GM12872 (cell line): ENCODE results near the gene DNAJC10.

Experiments
- CTCF ChIP-seq: IDR thresholded peaks from 3 replicates; pipeline ENCODE4 v1.5.1; 2011; ENCODE audit warnings: low read depth, mild to moderate bottlenecking, low read length, moderate library complexity; ENCODE audit not compliant: insufficient read depth

Gene DNAJC10

DNA sequence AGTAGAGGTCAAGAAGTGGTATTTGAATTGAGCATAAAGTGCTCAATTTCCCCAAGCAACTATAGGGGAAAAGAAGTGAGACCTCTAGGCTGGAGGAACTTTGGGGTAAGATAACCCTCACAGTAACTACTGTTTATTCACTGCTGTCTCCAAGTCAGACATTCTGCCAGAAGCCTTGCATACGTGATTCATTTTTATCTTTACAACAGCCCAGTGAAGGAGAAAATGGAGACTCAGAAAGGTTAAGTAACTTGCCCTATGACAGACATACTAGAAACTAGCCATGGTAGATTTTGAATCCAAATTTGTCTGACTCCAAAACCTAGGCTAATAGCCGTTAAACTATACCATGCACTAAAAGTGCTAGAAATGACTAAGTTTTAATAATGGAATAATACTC is 28.4 kb downstream of the DNAJC10 start:
- no peak for TF ChIP-seq CTCF

DNA sequence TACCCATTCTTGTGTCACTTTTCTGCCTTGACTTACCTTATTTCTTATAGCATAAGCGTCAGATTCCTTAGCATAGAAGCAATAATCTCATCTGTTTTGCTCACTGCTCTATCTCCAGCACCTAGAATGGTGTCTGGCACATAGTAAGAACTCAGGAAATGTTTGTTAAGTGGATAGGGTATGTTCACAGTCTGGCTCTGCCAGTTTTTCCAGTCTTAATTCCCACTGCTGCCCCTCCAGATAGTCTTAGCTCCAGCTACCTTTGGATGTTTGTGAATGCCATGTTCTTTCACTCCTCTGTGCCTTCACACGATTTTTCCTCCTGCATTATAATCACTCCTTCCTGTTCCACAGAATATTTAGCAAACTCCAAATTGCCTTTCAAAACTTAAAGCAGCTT is 29.0 kb downstream of the DNAJC10 start:
- TF ChIP-seq CTCF = no peak

- no peak for TF ChIP-seq CTCF
Measured at GRCh38 chr2:182754231-182754630, 38.2 kb downstream of the DNAJC10 start.

DNA sequence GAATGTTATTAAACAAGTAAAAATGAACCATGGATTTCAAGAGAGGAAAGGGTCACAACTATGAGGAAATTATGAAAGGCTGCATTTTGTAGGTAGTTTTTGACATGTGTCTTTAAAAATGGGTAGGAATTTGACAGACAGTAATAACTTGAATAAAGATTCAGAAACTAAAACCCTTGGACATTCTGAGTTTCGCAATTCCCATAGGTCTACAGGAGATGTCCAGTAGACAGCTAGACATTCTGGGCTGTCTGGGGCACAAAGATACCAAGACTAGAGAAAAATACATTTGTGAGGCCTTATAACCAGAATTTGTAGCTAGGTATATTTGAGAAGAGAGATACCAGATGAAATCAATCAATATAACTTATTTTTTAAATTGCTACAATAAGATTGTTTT is 42.3 kb downstream of the DNAJC10 start:
- TF ChIP-seq CTCF = no peak

DNA sequence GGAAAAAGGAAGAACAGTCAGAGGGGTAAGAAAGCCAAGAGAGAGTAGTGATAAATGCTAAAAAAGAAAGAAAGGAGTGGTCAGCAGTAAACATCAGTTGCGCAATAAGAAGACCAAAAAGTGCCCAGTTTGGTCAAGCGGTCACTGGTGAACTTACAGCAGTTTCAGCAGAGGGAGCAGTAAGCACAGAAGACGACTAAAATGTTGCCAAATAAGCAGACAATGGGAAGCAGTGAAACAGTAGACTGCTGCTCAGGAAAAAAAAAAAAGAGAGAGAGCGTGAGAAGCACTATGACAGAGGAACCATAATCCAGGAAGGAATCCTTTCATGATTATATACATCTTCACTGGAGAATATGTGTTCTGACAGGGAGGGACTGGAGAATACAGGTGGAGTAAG is 45.8 kb downstream of the DNAJC10 start:
- TF ChIP-seq CTCF = no peak

DNA sequence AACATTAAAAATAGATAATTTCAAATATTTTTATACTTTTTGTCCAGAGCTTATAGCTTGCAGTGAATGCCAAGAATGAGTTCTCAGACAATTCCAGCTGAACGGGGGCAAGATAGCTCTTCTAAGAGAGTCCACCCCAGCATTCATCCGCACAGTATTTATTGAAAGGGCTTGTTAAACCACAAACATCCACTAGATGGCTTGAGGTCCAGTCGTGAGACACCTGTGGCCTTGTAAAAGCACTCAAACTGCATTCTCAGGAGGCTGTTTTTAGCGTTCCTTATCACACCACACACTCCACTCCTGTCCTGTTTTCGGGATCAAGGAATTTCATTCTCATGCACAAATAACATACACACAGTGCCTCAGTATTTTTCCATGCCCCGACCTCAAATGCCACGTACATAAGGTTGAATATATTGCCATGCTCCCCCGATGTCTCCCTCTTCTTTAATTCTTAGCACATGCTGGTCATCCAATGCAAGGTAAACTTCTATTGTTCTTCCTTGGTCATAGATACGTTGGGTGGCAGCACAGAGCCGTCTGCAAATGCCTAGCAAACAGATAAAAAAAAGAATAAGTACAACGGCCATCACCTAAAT is 47.4 kb downstream of the DNAJC10 start:
- TF ChIP-seq CTCF = peak; percentile 70

- TF ChIP-seq CTCF = no peak
Measured at GRCh38 chr2:182766626-182767025, 50.6 kb downstream of the DNAJC10 start.
